DMS153 treated with DMSO at 0.1 percent for 48 hours (cell line): ENCODE results near the gene DSTYK.
"Not testable (repeated sequence)": the region's sequence is repeated elsewhere in the genome, so short reads cannot be mapped to it uniquely, and the experiment has no call there.

ENCODE experiments used
- DNase-seq: peaks from one replicate; lab custom pipeline; 2025; ENCODE audit not compliant: unreplicated experiment; lab: John Stamatoyannopoulos, UW

Gene DSTYK

DNA sequence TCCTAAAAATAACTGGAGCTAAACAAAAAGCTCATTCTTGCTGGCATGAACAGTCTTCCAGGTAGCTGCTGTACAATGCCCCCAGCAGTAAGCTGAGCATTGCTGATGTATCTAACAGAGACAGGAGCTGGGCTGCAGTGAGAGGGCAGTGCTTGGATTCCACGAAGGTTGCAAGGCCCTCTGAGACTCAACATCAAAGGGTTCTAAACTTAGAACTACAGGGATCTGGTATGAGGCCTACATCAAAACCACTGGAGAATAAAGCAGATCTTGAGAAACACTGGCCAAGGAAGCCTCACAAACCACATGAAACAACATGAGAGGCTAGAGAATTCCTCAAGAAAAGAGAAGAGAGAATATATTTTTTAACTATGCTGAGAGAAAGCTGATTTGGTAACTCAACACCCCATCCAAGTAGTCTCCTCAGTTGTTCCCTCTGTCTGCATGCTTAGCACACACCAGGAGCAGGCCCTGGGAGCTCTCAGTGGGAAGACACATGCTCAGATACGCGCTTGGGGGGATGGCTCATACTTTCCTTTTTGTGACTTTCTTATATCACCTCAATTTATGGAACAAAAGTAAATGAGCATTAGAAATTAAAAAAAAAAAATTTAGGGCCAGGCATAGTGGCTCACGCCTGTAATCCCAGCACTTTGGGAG is 27.7 kb downstream of the DSTYK start:
- DNase-seq = no peak

DNA sequence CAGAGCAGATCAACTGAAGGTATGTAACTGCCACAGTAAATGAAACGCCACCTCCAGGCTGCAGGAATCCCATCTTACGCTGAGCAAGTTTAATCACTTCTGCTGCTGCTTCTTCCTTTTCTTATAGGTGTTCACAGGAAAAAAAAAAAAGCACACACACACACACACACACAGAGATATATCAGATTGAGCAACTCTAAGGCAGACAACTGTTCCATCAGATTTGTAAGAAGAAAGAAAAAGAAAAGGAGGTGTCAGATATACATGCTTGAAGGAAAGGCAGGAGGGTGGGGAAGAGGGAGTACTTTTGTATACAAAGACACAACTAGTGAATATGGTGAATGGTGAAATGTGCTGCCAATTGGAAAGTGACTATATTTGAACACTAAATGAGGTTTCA is 28.6 kb downstream of the DSTYK start:
- no peak for DNase-seq

DNA sequence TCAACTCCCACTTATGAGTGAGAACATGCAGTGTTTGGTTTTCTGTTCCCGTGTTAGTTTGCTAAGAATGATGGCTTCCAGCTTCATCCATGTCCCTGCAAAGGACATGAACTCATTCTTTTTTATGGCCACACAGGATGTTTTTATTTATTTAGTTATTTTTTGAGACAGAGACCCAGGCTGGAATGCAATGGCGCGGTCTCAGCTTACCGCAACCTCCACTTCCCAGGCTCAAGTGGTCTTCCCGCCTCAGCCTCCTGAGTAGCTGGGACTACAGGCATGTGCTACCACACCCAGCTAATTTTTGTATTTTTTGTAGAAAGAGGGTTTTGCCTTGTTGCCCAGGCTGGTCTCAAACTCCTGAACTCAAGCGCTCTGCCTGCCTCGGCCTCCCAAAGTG is 31.2 kb downstream of the DSTYK start:
- DNase-seq = peak; percentile 7

DNA sequence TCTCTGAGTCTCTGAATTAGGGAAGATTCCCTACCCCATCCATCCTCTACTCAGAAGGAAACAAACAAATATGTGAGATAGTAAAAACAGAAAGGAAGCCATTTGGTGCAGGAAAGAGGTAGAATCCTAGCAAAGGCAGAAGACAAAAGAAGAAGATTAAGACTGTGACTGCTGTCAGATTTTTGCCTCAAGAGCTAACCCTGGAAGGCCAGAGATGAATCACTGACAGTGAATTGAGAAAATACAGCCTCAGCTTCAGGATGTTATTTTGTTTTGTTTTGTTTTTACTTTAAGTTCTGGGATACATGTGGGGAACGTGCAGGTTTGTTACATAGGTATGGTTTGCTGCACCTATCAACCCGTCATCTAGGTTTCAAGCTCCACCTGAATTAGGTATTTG is 31.7 kb downstream of the DSTYK start:
- DNase-seq = no peak

DNA sequence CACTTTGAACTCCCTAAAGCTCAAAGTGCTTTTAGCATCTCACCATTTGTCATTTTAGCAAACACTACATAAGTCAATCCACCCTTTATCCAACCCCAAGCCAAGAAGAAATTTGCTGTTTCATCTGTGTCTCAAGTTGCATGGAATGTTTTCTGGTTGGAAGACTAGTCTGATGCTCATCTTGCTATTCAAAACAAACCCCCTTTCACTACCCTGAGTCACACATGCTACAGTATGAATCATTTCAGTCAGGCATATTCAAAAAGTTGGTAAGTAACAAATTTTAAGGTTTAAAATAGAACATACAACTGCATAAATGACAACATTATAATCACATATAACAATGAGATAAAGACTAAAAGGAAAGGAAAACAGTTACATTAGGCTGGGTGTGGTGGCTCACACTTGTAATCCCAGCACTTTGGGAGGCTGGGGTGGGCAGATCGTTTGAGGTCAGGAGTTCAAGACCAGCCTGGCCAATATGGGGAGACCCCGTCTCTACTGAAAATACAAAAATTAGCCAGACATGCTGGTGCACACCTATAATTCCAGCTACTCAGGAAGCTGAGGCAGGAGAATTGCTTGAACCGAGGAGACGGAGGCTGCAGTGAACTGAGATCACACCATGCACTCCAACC is 38.7 kb downstream of the DSTYK start:
- no peak for DNase-seq

DNA sequence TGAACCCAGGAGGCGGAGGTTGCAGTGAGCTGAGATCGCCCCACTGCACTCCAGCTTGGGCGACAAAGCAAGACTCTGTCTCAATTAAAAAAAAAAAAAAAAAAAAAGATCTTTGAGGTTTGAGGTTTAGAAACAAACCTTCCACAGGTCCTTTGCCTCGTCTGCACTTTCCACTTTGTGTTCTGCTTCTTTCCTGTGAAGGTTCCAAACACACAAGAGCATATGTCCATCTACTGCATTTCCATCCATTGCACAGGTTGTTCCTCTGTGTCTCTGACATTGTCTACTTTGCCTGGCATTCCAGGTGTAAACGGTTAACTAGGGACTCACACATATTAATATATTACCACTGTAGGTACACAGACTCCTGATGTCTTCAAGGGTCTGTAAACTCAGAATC is 40.1 kb downstream of the DSTYK start:
- DNase-seq = no peak

DNA sequence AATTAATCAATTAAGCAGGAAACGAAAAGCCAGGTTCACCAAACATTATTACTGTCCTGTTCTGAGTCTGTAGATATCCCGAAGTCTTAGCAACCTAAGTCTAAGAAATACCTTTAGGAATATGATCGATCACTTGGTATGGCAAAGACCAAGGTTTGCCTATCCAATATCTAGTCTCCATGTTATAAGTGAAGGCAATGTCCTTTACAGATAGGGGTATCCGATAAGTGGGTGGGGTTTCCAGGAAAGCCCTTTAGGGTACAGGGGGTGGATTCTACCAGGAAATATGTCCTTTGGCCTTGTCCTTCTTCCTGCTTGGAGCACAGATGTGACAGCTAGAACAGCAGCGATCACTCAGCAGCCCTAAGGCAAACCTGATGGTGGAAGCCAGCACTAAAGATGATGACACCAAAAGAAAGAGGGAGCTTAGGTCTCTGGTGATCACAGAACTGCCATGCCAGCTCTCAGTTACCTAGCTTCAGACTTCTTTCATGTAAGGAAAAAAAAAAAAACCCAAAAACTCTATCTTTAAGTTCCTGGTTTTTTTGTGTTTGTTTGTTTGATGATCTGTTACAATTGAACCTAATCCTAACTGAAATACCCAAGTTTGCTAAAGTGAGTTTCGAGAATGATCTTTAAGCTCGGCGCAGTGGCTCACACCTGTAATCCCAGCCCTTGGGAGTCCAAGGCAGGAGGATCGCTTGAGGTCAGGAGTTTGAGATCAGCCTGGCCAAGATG is 40.8 kb downstream of the DSTYK start:
- DNase-seq = no peak

DNA sequence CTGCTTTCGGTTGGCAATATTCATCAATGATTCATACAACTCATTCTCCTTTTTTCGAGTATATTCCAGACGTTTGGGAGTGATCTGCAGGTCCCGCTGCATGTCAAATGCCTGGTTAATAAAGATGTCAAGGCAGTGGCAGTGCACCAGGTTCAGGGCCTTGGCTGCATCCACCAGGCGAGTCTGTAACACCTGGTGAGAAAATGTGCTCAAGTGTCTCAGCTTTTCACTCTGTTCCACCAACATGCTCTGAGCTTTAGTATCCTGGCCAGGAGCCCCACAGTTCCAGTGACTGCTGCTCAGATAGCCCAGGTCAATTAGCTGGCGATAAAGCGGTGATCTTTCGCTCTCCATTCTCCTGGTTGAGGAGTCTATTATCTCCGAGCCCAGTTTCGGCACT is 42.3 kb downstream of the DSTYK start:
- no peak for DNase-seq

DNA sequence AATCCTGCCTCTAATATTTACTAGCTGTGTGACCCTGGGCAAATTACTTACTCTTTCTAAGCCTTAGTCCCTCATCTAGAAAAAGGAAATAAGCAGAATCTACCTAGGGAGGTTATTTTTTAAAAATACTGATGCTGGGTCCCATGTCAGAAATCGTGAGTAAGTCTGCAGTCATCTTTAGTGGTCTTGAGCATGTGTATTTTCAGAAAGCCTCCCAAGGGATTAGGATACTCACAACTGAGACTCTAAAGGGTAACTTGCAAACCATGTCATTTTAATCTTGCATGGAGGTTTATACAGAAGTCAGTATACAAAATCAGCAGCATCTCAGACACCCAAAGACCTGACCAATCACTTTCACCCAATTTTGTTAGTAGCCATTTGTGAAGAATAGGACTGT is 43.2 kb downstream of the DSTYK start:
- DNase-seq = no peak

DNA sequence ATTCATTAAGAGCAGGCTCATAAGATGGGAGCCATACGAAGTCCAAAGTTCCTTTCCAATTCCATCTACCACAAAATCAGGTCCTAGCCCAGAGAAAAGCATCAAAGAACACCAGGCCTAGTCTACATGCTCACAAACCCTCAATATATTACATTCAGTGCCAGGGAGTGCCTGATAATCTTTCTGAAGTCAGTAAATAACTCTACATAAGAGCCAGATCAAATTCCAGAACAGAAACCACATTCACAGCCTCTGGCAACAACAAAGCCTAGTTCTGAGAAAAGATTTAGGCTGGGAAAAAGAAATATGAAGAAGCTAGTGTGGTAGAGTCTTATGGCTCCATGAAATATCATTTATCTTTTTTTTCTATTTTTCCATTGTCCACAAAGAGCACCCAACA is 49.2 kb downstream of the DSTYK start:
- no peak for DNase-seq

DNA sequence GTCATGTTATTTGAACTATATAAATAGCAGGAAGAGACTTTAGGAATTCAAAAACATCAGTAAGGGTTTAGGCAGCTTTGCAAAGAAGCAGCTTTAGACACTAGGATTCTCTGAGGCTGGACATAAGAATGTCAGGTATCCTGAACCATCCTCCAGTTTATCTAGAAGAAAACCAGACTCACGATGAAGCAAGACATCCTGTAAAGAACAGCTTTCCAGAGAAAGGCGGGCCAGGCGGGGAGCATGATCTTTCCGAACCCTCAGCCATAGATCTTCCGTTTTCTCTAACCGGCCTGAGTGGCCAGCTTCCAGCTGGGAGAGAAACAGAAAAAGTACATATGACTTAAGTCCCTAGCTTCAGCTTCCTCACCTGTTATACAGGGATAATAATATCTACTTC is 50.4 kb downstream of the DSTYK start:
- DNase-seq = no peak

DNA sequence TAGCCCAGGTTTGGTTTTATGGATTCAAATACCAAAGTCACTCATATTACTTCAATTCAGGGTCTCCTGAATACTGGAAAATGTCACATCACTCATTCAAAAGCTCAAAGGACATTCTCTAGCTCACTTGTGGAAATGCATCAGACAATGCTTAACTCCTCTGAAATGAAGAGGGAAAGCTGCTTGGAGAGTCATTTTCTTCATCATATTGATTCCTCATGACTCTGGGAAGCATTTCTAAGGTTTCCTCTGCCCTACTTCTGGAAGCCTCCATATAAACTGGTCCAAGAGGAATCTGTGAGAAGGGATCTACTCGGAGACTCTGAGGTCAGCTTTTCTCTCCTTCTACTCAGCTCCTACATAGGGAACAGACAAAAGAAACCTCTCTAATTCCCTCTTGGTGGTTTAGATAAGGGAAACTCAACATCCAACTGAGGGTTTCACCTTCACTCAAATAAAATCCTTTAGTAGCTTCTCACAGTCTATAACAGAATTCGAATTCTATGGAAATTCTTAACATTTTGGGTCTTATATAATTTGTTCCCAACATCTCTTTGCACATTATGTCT is 53.4 kb downstream of the DSTYK start:
- no peak for DNase-seq

DNA sequence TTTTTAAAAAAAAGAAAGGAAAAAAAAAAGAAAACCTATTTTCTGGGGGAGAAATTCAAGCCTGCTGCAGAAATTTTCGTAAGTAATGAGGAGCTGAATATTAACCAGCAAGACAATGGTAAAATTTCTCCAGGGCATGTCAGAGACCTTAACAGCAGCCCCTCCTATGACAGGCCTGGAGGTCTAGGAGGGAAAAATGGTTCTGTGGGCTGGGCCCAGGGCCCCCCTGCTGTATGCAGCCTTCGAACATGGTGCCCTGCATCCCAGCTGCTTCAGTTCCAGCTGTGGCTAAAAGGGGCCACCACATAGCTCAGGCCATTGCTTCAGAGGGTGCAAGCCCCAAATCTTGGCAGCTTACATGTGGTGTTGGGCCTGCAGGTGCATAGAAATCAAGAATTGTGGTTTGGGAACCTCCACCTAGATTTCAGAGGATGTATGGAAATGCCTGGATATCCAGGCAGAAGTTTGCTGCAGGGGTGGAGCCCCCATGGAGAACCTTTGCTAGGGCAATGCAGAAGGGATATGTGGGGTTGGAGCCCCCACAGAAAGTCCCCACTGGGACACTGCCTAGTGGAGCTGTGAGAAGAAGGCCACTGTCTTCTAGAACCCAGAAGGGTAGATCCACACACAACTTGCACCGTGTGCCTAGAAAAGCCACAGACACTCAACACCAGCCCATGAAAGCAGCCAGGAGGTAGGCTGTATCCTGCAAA is 55.7 kb downstream of the DSTYK start:
- DNase-seq = not testable (repeated sequence)

DNA sequence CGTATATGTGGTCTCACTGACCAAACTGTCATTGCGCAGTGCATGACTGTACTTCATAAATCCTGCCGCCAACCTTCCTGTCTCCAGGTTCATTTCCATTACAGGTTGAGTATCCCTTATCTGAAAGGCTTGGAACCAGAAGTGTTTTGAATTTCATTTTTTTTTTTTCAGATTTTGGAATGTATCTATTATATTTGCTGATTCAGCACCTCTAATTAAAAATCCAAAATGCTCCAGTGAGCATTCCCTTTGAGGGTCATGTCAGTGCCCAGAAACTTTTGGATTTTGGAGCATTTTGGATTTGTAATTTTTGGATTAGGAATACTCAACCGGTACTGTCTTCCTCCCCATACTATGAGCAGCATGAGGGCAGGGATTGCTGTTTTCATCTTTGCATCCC is 59.0 kb downstream of the DSTYK start:
- no peak for DNase-seq

DNA sequence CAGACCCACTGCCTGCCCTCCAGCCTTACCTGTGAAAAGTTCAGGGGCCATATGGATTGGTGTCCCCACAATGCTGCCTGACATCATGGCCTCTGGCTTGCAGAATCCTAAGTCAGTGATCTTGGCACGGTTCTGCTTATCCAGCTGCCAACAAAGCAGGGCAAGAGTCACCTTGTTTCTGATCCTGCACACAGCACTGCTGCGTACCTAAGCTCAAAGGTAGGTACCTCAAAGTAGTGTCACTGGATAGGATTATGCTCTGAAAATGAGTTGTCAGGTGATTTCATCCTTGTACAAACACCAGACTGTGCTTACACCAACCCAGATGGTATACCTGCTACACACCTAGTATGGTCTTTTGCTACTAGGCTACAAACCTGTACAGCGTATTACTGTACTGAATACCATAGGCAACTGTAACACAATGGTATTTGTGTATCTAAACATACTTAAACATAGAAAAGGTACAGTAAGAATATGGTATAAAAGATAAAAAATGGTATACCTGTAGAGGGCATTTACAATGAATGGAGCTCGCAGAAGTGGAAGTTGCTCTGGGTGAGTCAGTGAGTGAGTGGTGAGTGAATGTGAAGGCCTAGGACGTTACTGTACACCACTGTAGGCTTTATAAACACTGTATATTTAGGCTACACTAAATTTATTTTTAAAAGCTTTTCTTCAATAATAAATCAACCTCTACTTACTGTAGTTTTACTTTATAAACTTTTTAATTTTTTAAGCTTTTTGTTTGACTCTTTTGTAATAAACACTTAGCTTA is 60.7 kb downstream of the DSTYK start:
- no peak for DNase-seq

DNA sequence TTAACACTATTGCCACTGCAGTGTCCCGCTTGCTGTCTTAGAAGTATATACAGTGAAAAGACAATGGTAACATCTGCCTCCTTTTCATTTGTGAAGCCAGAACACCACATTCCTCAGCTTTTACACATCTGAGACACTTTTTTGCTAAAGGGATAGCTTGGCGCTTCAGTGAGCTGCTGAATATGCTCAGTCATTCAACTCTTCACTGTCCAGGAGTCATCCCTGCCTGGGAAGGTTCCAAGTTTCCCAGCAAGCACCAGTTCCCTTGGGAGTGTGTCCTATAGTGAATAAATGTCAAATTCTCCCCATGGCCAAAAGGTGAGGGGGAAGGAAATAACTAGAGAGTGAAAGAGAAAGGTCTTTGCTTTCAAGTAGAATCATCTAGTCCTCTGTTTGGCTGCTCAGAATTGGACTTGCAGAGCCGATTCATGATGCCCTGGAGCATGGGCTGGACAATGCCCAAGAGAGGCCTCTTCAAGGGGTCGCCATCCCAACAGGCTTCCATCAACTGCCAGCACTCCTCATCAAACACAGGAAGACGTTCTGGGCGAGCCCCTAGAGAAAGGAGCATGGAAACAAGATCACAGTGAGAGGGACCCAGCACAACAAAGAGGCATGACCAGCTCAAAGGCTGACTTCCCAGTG is 64.2 kb downstream of the DSTYK start:
- no peak for DNase-seq

DNA sequence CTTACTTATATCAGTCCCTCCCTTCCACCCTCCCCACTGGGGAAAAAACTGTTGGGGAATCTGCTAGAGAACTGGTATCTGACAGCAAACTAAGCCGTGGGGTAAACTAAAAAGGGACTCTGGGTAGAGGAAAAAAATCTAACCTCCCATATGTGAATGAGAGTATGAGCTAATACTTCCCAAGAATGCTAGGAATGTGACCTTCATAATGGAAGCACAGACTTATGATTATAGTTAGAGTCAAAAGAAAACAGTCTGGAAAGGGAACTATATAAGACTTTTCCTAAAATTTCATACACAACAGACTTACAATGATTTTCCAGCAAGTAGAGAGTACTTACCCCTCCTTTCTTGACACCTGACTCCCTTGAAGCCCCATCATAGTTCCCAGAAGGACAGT is 66.8 kb downstream of the DSTYK start:
- no peak for DNase-seq

DNA sequence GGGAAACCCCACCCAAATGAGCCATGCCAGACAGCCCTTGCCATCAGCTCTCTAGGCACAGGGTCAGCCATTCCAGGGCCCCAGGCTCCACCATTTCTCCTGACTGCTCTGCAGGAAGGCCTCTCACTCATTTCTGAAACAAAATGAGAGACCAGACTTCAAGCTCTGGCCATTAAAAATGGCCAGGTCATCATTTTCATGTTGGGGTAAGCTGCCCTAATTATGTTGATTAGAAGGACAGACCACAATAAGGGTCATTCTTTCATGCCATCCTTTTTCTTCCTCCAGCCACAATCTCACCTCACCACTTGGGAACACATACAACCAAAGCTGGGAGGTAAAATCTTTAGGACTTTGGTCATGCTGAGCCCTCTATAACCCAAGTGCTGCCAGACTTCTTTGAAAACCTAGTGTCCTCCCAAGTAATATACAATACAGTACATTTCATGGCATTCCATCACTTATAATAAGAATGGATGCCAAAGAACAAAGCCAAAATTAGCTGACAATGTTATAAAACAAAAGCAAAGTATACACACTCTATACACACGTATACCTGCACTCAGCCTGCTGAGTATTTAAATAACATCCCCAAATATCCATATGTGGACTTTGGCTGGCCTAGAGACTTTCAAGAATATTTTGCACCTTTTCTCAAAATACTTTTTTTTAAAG is 67.3 kb downstream of the DSTYK start:
- DNase-seq = no peak

DNA sequence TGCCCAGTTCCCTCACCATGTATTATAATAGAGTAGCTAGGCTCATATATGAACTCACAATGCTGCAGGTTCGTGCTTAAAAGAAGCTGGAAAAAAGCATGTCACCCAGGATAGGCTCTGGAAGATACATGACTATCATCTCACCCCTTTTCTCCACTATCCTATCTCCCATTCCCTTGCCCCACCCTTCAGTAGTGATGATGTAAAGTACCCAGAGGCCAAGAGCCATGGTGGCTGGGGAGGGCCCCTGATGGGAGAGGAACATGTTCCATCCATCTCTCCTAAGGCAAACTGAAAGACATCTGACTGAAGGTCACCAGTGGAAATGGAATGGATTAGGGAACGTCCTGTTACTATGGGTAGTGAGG is 69.4 kb downstream of the DSTYK start:
- no peak for DNase-seq
